ENCODE data around the gene C17orf50.

C17orf50 gene

GRCh38 chr17:35766489-35766877, 5.8 kb downstream of the C17orf50 start:
- Histone ChIP-seq H3K9me3 (replicated peaks in 1 of 11) (no peaks in the 10 kb centered on the region), H3K4me1 (peaks cover 0 to 37% (median 24%) of the 10 kb centered on the region in 10 experiments; a peak in 19 of 20 replicates), H3K4me3 (no peak overlapping the region), H4K20me1 (peaks cover 0 to 23% (median 0%) of the 10 kb centered on the region in 11 experiments; a peak in 3 of 22 replicates), H3K36me3 (no peaks in the 10 kb centered on the region), H3K4me2 (peak overlapping the region in 4 of 11 experiments; percentile 77 to 97 (median 92); a peak in 5 of 22 replicates), H3K27me3 (peaks cover 0 to 9% (median 0%) of the 10 kb centered on the region in 11 experiments; a peak in 1 of 22 replicates), H3K27ac (no peak overlapping the region), H3K9ac (peak overlapping the region in 3 of 11 experiments; percentile 22 to 41 (median 34); a peak in 3 of 22 replicates)
- TF ChIP-seq Cebpa-rat (IDR thresholded peaks at IDR 0.05) = no peak

GRCh38 chr17:35766903-35767510, 6.3 kb downstream of the C17orf50 start:
- no peak for TF ChIP-seq Cebpa-rat (IDR thresholded peaks at IDR 0.05)
- peaks cover 0 to 23% (median 0%) of the 10 kb centered on the region in 11 experiments; a peak in 3 of 22 replicates for H4K20me1 ChIP-seq
- H3K4me1 ChIP-seq = peaks cover 0 to 42% (median 27%) of the 10 kb centered on the region in 10 experiments; a peak in 19 of 20 replicates
- no peaks in the 10 kb centered on the region for H3K9me3 ChIP-seq (replicated peaks in 1 of 11)
- peak overlapping the region in 1 of 11 experiments; percentile 77; a peak in 2 of 22 replicates for H3K4me2 ChIP-seq
- peak overlapping the region in 2 of 11 experiments; percentile 22 to 41; a peak in 1 of 22 replicates for H3K9ac ChIP-seq
- H3K27me3 ChIP-seq = peaks cover 0 to 9% (median 0%) of the 10 kb centered on the region in 11 experiments; a peak in 1 of 22 replicates
- H3K36me3 ChIP-seq = no peaks in the 10 kb centered on the region
- no peak overlapping the region for H3K27ac ChIP-seq
- H3K4me3 ChIP-seq = no peak overlapping the region

DNA sequence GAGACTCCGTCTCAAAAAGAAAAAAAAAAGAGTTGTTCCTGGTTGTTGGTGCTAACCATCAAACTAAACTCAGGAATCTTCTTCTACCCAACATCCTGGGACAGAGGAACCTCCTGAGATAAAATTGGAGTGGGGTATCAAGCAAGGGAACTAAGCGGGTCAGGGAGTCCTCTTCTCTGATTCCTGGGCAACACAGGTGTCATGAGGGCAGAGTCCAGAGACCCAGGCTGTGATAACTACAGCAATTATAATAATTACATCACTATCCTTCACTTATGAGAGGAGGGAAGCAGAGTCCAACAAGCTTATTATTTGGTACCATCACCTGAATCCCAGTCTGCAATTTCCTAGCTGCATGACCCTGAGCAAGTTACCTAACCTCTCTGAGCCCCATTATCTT, 8.1 kb downstream of the C17orf50 start:
- Histone ChIP-seq H3K9me3 (replicated peaks in 1 of 11) (no peaks in the 10 kb centered on the region), H3K36me3 (no peaks in the 10 kb centered on the region), H4K20me1 (peaks cover 0 to 23% (median 0%) of the 10 kb centered on the region in 11 experiments; a peak in 3 of 22 replicates), H3K4me1 (peaks cover 6 to 57% (median 44%) of the 10 kb centered on the region in 10 experiments; a peak in 19 of 20 replicates), H3K4me2 (no peak overlapping the region), H3K9ac (no peak overlapping the region), H3K4me3 (no peak overlapping the region), H3K27me3 (peaks cover 0 to 9% (median 0%) of the 10 kb centered on the region in 11 experiments; a peak in 2 of 22 replicates), H3K27ac (no peak overlapping the region)
- no peak for TF ChIP-seq Cebpa-rat (IDR thresholded peaks at IDR 0.05)

GRCh38 chr17:35769895-35770486, 9.3 kb downstream of the C17orf50 start:
- Histone ChIP-seq H4K20me1 (peaks cover 0 to 16% (median 0%) of the 10 kb centered on the region in 11 experiments; a peak in 3 of 22 replicates), H3K27ac (no peak overlapping the region), H3K36me3 (no peaks in the 10 kb centered on the region), H3K4me1 (peaks cover 10 to 61% (median 48%) of the 10 kb centered on the region in 10 experiments; a peak in 19 of 20 replicates), H3K4me2 (no peak overlapping the region), H3K27me3 (peaks cover 0 to 6% (median 0%) of the 10 kb centered on the region in 11 experiments; a peak in 2 of 22 replicates), H3K9ac (no peak overlapping the region), H3K9me3 (replicated peaks in 1 of 11) (no peaks in the 10 kb centered on the region), H3K4me3 (no peak overlapping the region)
- no peak for TF ChIP-seq Cebpa-rat (IDR thresholded peaks at IDR 0.05)

- peak overlapping the region in 7 of 11 experiments; percentile 11 to 64 (median 56); a peak in 10 of 22 replicates for H3K9ac ChIP-seq
- peaks cover 0 to 3% (median 0%) of the 10 kb centered on the region in 11 experiments; a peak in 1 of 22 replicates for H3K27me3 ChIP-seq
- H3K4me1 ChIP-seq = peaks cover 10 to 59% (median 49%) of the 10 kb centered on the region in 10 experiments; a peak in 19 of 20 replicates
- no peak for TF ChIP-seq Cebpa-rat (IDR thresholded peaks at IDR 0.05)
- H3K36me3 ChIP-seq = no peaks in the 10 kb centered on the region
- peak overlapping the region in 10 of 11 experiments; percentile 19 to 92 (median 76); a peak in 20 of 22 replicates for H3K4me2 ChIP-seq
- no peak overlapping the region; a peak in 1 of 20 replicates for H3K4me3 ChIP-seq
- peak overlapping the region in 8 of 11 experiments; percentile 21 to 70 (median 56); a peak in 14 of 22 replicates for H3K27ac ChIP-seq
- no peaks in the 10 kb centered on the region for H4K20me1 ChIP-seq
- no peaks in the 10 kb centered on the region for H3K9me3 ChIP-seq (replicated peaks in 1 of 11)
These were observed 12.4 kb downstream of the C17orf50 start for GRCh38 chr17:35773129-35773528.

GRCh38 chr17:35773679-35774425, 13.2 kb downstream of the C17orf50 start:
- Histone ChIP-seq H3K9ac (peak overlapping the region in 8 of 11 experiments; percentile 0 to 64 (median 48); a peak in 11 of 22 replicates), H4K20me1 (no peaks in the 10 kb centered on the region), H3K4me2 (peak overlapping the region; percentile 19 to 92 (median 76); a peak in 21 of 22 replicates), H3K4me1 (peaks cover 10 to 64% (median 49%) of the 10 kb centered on the region in 10 experiments; a peak in 19 of 20 replicates), H3K36me3 (no peaks in the 10 kb centered on the region), H3K9me3 (replicated peaks in 1 of 11) (no peaks in the 10 kb centered on the region), H3K27me3 (peaks cover 0 to 3% (median 0%) of the 10 kb centered on the region in 11 experiments; a peak in 1 of 22 replicates), H3K27ac (peak overlapping the region in 8 of 11 experiments; percentile 21 to 70 (median 56); a peak in 14 of 22 replicates), H3K4me3 (no peak overlapping the region; a peak in 1 of 20 replicates)
- no peak for TF ChIP-seq Cebpa-rat (IDR thresholded peaks at IDR 0.05)

- Histone ChIP-seq H4K20me1 (no peaks in the 10 kb centered on the region), H3K4me3 (no peak overlapping the region), H3K27ac (peak overlapping the region in 6 of 11 experiments; percentile 21 to 70 (median 61); a peak in 10 of 22 replicates), H3K36me3 (no peaks in the 10 kb centered on the region), H3K4me2 (peak overlapping the region; percentile 19 to 92 (median 76); a peak in 21 of 22 replicates), H3K9ac (peak overlapping the region in 5 of 11 experiments; percentile 39 to 64 (median 61); a peak in 7 of 22 replicates), H3K27me3 (peaks cover 0 to 3% (median 0%) of the 10 kb centered on the region in 11 experiments; a peak in 1 of 22 replicates), H3K4me1 (peaks cover 10 to 69% (median 49%) of the 10 kb centered on the region in 10 experiments; a peak in 19 of 20 replicates), H3K9me3 (replicated peaks in 1 of 11) (no peaks in the 10 kb centered on the region)
- TF ChIP-seq Cebpa-rat (IDR thresholded peaks at IDR 0.05) = no peak
These were observed 13.8 kb downstream of the C17orf50 start for GRCh38 chr17:35774499-35774898.

DNA sequence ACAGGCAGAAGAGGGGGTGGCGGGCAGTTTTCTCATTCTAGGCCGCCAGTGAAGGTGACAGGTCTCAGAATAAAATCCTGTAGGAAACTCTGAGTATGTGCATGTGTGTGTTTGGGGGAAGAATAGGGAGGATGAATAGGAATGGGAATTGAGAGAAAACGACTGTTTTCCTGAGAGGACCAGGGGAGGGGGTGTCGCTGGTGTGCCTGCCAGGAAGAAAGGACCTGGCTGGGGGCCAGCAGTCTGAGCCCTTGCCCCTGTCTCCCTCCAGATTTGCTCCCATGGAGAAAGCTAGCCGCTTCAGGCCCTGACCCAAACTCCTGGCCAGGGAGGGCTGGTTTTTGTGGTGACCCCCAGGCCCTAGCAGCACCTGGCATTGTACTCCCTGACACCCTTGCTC, 14.4 kb downstream of the C17orf50 start:
- Histone ChIP-seq H3K4me3 (no peak overlapping the region), H4K20me1 (no peaks in the 10 kb centered on the region), H3K4me2 (peak overlapping the region in 9 of 11 experiments; percentile 39 to 92 (median 77); a peak in 17 of 22 replicates), H3K27ac (no peak overlapping the region), H3K4me1 (peaks cover 10 to 69% (median 49%) of the 10 kb centered on the region in 10 experiments; a peak in 19 of 20 replicates), H3K9me3 (replicated peaks in 1 of 11) (no peaks in the 10 kb centered on the region), H3K27me3 (peaks cover 0 to 3% (median 0%) of the 10 kb centered on the region in 11 experiments; a peak in 1 of 22 replicates), H3K9ac (no peak overlapping the region; a peak in 1 of 22 replicates), H3K36me3 (no peaks in the 10 kb centered on the region)
- no peak for TF ChIP-seq Cebpa-rat (IDR thresholded peaks at IDR 0.05)

Measured in BLaER1 treated with 17β-estradiol and CSF1 and Interleukin-3, amounts not matched to agents 10 nM and 100 nM (cell line).